ENCODE results near the gene GPAM.

Gene GPAM

GRCh38 chr10:112143420-112143819 is 40.1 kb downstream of the GPAM start (continued):
- TF ChIP-seq POU6F1 (CRISPR knock-in tag; IDR thresholded peaks at IDR 0.05; ENCODE audit: borderline replicate concordance, low read depth), result no peak

GRCh38 chr10:112141292-112141691 is 42.3 kb downstream of the GPAM start:
- ATAC-seq, result no peak
- TF ChIP-seq BACH2 (CRISPR knock-in tag; IDR thresholded peaks at IDR 0.05; ENCODE audit: borderline replicate concordance) (no peak), TSHZ2 (CRISPR knock-in tag; IDR thresholded peaks at IDR 0.05) (no peak), SNAI2 (CRISPR knock-in tag; IDR thresholded peaks at IDR 0.05) (no peak), ZNF565 (CRISPR knock-in tag; conservative IDR thresholded peaks at IDR 0.05; ENCODE audit: low read depth) (no peak), PATZ1 (CRISPR knock-in tag; IDR thresholded peaks at IDR 0.05; ENCODE audit: borderline replicate concordance) (no peak), OSR1 (CRISPR knock-in tag; IDR thresholded peaks at IDR 0.05) (no peak), ZFP3 (CRISPR knock-in tag; IDR thresholded peaks at IDR 0.05) (no peak), PPARA (CRISPR knock-in tag; IDR thresholded peaks at IDR 0.05; ENCODE audit: borderline replicate concordance) (no peak), TOX (CRISPR knock-in tag; IDR thresholded peaks at IDR 0.05; ENCODE audit: borderline replicate concordance) (no peak), ESRRG (CRISPR knock-in tag; IDR thresholded peaks at IDR 0.05) (no peak), CSRNP3 (CRISPR knock-in tag; IDR thresholded peaks at IDR 0.05) (no peak), TCF4 (CRISPR knock-in tag; IDR thresholded peaks at IDR 0.05; ENCODE audit: borderline replicate concordance) (no peak), ZNF8 (CRISPR knock-in tag; IDR thresholded peaks at IDR 0.05) (no peak)

- peak; percentile 97 for ATAC-seq
- no peak for TF ChIP-seq ZNF565 (CRISPR knock-in tag; conservative IDR thresholded peaks at IDR 0.05; ENCODE audit: low read depth)
- TF ChIP-seq BACH2 (CRISPR knock-in tag; IDR thresholded peaks at IDR 0.05; ENCODE audit: borderline replicate concordance), result no peak
- no peak for TF ChIP-seq CSDC2 (CRISPR knock-in tag; IDR thresholded peaks at IDR 0.05)
- TF ChIP-seq PATZ1 (CRISPR knock-in tag; IDR thresholded peaks at IDR 0.05; ENCODE audit: borderline replicate concordance), result no peak
- TF ChIP-seq ESRRG (CRISPR knock-in tag; IDR thresholded peaks at IDR 0.05), result no peak
- no peak for TF ChIP-seq CSRNP3 (CRISPR knock-in tag; IDR thresholded peaks at IDR 0.05)
- TF ChIP-seq CREB5 (CRISPR knock-in tag; IDR thresholded peaks at IDR 0.05; ENCODE audit: low read depth), result no peak
Observed at GRCh38 chr10:112140110-112140970, 43.2 kb downstream of the GPAM start.

All from SK-N-SH treated with all-trans-retinoic acid at 6 μM for 48 hours (cell line).